Fibroblast of pulmonary artery (primary cell): ENCODE data around the gene PAPOLB.

Experiments used
- DNase-seq: peaks from one replicate; pipeline ENCODE4 v3.0.0-alpha.2; 2010; ENCODE audit warnings: low read depth
- H3K4me3 ChIP-seq: replicated peaks from 2 replicates; pipeline ENCODE4 v1.5.1; 2011; ENCODE audit warnings: low read depth, mild to moderate bottlenecking, control low read depth, low read length, moderate library complexity
- TF ChIP-seq, protein P1 (sequence below): IDR thresholded peaks from 2 replicates; pipeline ENCODE4 v1.5.1; 2011; ENCODE audit warnings: mild to moderate bottlenecking, control low read depth, low read length, inconsistent platforms; ENCODE audit errors: missing control alignments

PAPOLB gene

DNA sequence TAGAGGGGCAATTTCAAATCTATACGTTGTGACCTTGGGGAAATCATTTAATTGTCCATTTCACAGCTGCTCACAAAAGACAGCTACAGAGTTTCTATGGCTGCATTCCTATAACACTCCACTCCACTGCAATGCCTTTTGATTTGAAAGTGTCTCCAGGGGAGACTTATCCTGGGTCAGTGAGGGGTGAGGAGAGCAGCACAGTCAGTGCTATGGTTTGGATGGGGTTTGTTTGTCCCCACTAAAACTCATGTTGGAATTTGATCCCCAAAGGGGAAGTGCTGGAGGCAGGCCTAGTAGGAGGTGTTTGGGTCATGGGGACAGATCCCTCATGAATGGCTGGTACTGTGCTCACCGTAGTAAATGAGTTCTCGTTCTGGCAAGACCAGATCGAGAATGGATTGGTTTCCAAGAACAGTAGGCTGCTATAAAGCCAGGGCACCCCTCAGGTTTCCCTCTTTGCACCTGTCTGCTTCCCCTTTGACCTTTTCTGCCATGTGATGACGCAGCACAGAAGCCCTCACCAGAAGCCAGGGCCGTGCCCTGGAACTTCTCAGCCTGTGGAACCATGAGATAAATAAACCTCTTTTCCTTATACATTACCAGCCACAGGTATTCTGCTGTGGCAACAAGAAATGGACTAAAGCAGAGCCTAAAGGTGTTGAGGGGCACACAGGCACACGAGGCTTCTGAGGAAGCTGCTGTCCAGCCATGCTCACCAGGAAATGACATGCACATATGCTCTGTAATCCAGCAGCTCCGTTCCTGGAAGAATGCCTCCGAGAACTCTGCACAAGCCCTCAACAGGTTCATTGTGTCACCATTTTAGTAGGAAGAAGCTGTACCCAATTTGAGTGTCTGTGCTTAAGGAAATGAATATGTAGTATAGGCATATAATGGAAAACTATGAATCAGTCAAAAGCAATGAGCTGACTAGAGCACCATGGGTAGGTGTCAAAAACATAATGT, 5.0 kb upstream of the PAPOLB start:
- DNase-seq, result no peak
- TF ChIP-seq, protein P1, sequence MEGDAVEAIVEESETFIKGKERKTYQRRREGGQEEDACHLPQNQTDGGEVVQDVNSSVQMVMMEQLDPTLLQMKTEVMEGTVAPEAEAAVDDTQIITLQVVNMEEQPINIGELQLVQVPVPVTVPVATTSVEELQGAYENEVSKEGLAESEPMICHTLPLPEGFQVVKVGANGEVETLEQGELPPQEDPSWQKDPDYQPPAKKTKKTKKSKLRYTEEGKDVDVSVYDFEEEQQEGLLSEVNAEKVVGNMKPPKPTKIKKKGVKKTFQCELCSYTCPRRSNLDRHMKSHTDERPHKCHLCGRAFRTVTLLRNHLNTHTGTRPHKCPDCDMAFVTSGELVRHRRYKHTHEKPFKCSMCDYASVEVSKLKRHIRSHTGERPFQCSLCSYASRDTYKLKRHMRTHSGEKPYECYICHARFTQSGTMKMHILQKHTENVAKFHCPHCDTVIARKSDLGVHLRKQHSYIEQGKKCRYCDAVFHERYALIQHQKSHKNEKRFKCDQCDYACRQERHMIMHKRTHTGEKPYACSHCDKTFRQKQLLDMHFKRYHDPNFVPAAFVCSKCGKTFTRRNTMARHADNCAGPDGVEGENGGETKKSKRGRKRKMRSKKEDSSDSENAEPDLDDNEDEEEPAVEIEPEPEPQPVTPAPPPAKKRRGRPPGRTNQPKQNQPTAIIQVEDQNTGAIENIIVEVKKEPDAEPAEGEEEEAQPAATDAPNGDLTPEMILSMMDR, result no peak

DNA sequence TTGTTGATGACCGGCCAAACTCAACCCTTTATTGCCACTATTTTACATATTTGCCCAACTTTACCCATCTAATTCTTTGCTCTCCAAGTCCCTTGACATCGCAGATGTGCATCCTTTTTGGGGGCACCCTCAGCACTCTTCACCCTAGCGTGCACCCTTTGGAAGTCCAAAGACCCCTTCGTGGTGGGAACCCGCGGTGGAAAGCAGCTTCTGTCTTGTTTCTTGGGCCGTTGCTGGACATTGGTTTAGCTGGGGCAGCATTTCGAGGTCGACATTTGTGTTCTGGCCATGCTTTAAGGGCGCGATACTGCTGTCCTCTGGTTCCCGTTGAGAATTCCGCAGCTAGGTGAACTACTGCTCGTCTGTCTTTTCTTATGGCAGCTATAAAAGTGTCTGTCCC, 326 bp upstream of the PAPOLB start:
- H3K4me3 ChIP-seq, result peak overlapping the region; percentile 51
- TF ChIP-seq, protein P1, result no peak
- no peak for DNase-seq

More for the DNA sequence above, 5.0 kb upstream of the PAPOLB start:
- no peak overlapping the region for H3K4me3 ChIP-seq

DNA sequence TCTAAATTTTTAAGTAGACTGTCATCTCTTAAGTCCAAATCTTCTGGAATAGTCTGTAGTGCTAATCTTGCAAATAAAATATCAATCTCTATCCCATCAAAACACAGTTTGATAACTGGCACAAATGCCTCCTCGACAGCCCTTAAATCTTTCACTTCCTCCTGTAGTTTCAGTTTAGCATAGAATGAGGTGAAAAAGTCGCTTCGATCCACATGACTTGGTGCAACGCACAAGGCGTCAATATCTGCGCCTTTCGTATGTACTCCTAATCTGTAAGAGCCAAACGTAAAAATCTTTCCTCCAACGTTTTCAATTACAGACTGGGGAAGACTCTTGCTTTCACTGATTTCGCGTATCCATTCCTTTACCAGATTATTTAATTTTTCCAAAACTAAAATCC, 603 bp downstream of the PAPOLB start:
- DNase-seq, result no peak
- peak overlapping the region; percentile 51 for H3K4me3 ChIP-seq
- TF ChIP-seq, protein P1, result no peak

DNA sequence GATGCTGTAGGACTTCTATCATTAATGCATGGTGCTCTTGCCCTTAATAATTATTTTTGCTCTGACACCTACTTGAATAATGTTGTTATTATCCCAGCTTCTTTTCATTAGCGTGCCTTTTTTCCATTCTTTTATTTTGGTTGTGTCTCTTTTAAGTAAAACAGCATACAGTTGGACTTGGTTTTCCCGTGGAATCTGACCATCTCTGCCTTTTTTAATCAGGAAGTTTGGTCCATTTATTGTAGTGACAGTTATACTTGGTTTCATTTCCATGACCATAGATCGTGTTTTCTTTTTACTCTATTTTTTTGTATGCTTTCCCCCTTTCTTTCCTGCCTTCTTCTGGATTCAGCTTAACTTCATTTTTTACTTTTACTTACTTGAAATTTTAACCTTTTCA, 4.6 kb downstream of the PAPOLB start:
- TF ChIP-seq, protein P1, result no peak
- DNase-seq, result no peak
- H3K4me3 ChIP-seq, result no peak overlapping the region

DNA sequence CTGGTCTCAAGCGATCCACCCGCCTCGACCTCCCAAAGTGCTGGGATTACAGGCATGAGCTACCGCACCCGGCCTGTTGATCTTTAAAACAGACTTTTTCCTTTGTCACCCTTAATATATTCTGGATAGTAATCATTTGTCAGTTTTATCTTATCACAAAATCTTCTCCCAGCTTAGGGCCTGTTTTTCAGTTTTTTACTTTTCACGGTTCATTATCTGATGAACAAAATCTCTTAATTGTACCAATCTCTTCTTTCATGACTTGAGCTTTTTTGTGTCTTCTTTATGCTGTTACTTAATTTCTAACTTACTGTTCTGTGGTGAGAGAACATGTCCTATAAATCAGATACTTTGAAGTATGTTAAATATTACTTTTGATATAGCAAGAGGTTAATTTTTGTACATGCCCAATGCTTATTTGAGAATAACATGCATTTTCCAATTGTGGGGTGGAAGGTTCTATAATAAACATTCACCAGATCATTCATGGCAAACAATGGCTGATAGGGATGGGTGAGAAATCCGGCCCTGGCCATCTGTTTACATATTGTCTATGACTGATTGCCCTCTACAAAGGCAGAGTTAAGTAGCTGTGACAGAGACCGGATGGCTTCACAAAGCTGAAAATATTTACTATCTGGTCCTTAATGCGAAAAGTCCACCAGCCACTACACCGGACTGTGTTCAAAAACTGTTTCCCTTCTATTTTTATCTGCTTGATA, 5.3 kb downstream of the PAPOLB start:
- no peak for DNase-seq
- no peak overlapping the region for H3K4me3 ChIP-seq
- TF ChIP-seq, protein P1, result no peak

DNA sequence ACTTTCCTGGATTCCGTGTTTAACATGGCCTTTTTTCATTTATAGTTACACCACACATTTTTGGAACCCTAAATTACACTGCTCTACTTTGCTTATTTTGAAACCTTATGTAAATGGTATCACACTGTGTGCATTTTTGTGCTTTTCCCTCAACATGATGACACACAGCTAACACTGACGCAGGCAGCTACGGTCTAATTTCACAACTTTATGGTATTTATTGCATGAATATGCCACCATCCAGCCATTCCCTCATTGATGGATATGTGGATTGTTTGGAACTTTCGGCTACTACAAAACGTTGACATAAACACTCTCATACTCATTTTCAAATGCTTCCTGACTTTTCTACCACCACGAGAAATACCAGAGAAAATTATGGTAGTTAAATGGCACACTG, 6.9 kb downstream of the PAPOLB start:
- no peak for DNase-seq
- no peak overlapping the region for H3K4me3 ChIP-seq
- TF ChIP-seq, protein P1, result no peak
